ENCODE results near the gene GPHN.
"Not testable (repeated sequence)": the region's sequence is repeated elsewhere in the genome, so short reads cannot be mapped to it uniquely, and the experiment has no call there.

GPHN gene

GRCh38 chr14:66696326-66696725 is 188.4 kb downstream of the GPHN start:
- no peak for DNase-seq

- no peak for DNase-seq
Observed at GRCh38 chr14:66698503-66698902, 190.6 kb downstream of the GPHN start.

GRCh38 chr14:66701813-66702212 is 193.9 kb downstream of the GPHN start:
- DNase-seq: no peak

GRCh38 chr14:66708267-66708666 is 200.3 kb downstream of the GPHN start:
- DNase-seq: peak; percentile 38

GRCh38 chr14:66709291-66709690 is 201.3 kb downstream of the GPHN start:
- peak; percentile 16 for DNase-seq

GRCh38 chr14:66714291-66714690 is 206.3 kb downstream of the GPHN start:
- peak; percentile 24 for DNase-seq

- DNase-seq: not testable (repeated sequence)
Observed at GRCh38 chr14:66715313-66715712, 207.4 kb downstream of the GPHN start.

GRCh38 chr14:66716227-66716626 is 208.3 kb downstream of the GPHN start:
- no peak for DNase-seq

GRCh38 chr14:66717561-66718140 is 209.7 kb downstream of the GPHN start:
- DNase-seq: peak; percentile 67

- DNase-seq: no peak
Observed at GRCh38 chr14:66724996-66725395, 217.0 kb downstream of the GPHN start.

GRCh38 chr14:66731298-66731697 is 223.4 kb downstream of the GPHN start:
- not testable (repeated sequence) for DNase-seq

GRCh38 chr14:66735853-66736252 is 227.9 kb downstream of the GPHN start:
- no peak for DNase-seq

- no peak for DNase-seq
Observed at GRCh38 chr14:66739826-66740225, 231.9 kb downstream of the GPHN start.

- DNase-seq: no peak
Observed at GRCh38 chr14:66745078-66745477, 237.1 kb downstream of the GPHN start.

- DNase-seq: peak; percentile 68
Observed at GRCh38 chr14:66746316-66747006, 238.5 kb downstream of the GPHN start.

GRCh38 chr14:66752109-66752508 is 244.2 kb downstream of the GPHN start:
- DNase-seq: peak; percentile 6

- DNase-seq: peak; percentile 4
Observed at GRCh38 chr14:66758031-66758613, 250.2 kb downstream of the GPHN start.

GRCh38 chr14:66772146-66772545 is 264.2 kb downstream of the GPHN start:
- no peak for DNase-seq

- no peak for DNase-seq
Observed at GRCh38 chr14:66782853-66783252, 274.9 kb downstream of the GPHN start.

GRCh38 chr14:66790101-66790500 is 282.2 kb downstream of the GPHN start:
- DNase-seq: no peak

- DNase-seq: no peak
Observed at GRCh38 chr14:66802962-66803361, 295.0 kb downstream of the GPHN start.

GRCh38 chr14:66804141-66804540 is 296.2 kb downstream of the GPHN start:
- no peak for DNase-seq

GRCh38 chr14:66813636-66814035 is 305.7 kb downstream of the GPHN start:
- DNase-seq: no peak

GRCh38 chr14:66815687-66816086 is 307.7 kb downstream of the GPHN start:
- DNase-seq: no peak
